PC-3 (cell line): ENCODE results near the gene SPEM3.

ENCODE experiments used
- CTCF ChIP-seq: fragments of 300-600 bp; sonication (generic); conservative IDR thresholded peaks from 2 replicates; pipeline ENCODE4 v1.5.1; 2017; ENCODE audit warnings: antibody characterized with exemption, low read depth, mild to moderate bottlenecking, low read length
- EZH2phosphoT487 ChIP-seq: fragments of 300-600 bp; sonication (generic); IDR thresholded peaks from 2 replicates; pipeline ENCODE4 v1.6.1; 2018; ENCODE audit warnings: mild to moderate bottlenecking, antibody characterized with exemption, low read length, borderline replicate concordance

DNA sequence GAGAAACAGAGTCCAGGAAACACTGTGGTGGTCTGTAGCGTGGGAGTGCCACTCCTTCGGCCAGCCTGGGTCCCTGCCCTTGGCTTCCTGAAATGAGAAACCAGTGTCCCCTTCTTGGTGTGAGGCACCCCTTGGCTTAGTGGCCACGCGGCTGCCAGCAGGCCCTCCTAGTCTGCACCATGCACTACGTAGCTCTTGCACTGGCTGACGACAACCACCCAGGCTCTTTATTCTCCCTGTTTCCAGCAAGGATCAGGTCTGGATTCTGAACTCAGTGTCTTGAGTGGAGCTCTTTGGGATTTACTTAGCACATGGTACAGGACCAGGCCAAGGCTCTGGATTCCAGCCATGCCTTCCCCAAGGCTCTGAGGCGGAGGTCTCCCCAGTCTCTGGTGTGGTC is 1.1 kb upstream of the SPEM3 start:
- TF ChIP-seq CTCF (no peak), EZH2phosphoT487 (no peak)
